HG03460 (cell line): ENCODE measurements around the gene CCDC89.
"Not testable (repeated sequence)": the region's sequence is repeated elsewhere in the genome, so short reads cannot be mapped to it uniquely, and the experiment has no call there.

Experiments
- ATAC-seq: cut with Tn5 transposase; IDR thresholded peaks from one replicate; pipeline ENCODE4 v1.9.1; 2021; ENCODE audit not compliant: unreplicated experiment

Gene CCDC89

DNA sequence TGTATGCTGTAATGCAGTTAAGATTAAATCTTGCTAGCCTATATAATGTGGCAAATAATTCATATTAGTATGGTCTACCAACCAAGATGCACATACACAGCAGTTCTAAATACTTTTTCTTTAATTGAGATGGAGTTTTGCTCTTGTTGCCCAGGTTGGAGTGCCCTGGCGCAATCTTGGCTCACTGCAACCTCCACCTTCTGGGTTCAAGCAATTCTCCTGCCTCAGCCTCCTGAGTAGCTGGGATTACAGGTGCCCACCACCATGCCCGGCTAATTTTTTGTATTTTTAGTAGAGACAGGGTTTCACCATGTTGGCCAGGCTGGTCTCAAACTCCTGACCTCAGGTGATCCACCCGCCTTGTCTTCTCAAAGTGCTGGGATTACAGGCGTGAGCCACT, 31.7 kb downstream of the CCDC89 start:
- ATAC-seq, result not testable (repeated sequence)

DNA sequence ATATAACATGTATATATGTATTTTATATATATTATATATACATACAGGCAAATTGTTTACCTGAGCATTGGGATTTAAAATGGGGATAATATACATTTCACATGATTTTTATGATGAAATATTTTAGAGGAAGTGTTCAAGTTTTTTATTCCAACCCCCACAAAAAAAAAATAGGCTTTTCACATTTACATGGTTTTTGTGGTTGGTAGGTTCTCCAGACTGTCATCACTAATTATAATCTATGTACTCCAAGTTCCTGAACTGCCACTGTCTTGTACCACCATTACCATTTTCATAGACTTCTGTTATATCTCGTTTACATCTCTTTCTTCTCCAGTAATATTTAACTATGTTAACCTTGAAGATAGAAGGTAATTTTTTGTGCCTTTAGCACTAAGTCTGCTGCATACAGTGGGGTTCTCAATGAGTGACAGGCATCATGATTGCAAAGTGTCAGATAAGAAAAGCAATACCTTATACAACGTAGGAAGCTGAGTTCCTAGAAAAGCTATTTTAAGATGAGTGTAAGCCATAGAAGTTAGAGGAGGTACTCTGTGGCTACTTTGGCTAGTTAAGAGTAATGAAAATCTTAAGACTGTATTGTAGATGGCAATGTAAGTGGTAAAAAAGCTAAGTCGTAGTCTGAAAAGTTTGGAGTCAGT, 33.1 kb downstream of the CCDC89 start:
- ATAC-seq, result no peak

DNA sequence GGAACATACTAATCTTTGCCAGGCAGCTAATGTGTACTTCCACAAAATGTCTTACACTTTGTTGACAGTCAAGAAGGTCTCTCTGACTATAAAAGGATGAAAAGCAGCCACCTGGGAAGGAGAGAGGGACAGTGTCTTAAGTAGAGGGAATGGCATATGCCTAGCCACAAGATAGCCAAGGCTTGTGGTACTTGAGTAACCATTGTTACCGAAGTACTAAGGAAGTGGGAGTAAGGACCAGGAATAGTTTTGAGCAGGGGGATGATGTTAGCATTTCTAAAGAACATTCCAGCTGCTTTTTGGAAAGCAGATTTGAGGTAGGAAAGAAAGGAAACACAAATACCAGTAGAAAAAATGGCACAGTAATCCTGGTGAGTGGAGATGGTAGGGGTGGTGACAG, 34.9 kb downstream of the CCDC89 start:
- ATAC-seq, result no peak

DNA sequence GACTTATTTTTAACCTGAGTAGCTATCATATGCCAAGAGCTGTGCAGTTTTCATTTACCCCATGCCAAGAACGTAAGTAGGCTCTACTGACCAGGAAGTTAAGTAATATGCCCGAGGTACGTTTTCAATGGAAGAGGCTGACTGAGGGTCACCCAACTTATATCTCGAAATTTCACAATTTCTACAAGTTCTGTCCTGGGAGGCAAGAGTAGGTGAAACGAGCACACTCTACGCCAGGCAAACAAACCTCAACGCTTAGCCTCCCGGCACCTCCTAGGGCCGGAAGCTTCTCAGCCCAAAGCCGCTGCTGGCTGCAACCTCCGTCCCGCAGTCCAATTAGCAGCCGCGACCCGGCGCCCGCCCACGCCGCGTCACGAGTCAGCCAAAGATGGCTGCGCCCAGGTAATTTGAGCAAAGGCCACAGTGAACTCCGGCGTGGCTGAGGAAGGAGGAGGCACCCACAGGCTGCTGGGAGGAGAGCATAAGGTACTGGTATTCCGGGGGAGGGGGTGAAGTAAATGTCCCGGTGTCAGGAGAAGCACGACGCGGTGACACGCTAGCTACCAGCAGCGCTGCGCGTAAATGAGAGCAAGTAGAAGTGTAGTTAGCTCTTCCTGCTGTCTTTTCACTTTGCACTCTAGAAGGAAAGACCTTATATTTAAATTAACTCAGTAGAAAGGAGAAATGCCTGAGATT, 38.2 kb downstream of the CCDC89 start, which contains the start of gene TMEM126A:
TMEM126A (plus strand) TSS at position 364 of the 696 bp plus-strand sequence. CDS start 2,289 bp downstream, outside the sequence.
- peak; percentile 100 for ATAC-seq

DNA sequence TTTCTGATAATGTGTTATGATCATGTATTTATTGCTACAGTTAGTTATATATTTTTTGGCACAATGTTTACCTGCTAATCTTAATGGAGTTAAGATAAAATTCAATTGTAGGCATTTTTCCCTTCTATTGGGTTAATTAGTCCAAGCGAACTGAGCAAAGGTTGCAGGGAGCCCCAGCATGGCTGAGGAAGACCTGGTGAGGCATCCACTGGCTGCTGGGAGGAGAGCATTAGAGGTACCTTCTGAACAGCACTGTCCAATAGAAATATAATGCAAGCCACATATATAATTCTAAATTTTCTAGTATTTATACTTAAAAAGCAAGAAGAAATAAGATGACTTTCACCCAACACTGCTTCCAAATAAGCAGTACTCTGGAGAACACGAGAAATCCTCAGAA, 38.9 kb downstream of the CCDC89 start:
- no peak for ATAC-seq

DNA sequence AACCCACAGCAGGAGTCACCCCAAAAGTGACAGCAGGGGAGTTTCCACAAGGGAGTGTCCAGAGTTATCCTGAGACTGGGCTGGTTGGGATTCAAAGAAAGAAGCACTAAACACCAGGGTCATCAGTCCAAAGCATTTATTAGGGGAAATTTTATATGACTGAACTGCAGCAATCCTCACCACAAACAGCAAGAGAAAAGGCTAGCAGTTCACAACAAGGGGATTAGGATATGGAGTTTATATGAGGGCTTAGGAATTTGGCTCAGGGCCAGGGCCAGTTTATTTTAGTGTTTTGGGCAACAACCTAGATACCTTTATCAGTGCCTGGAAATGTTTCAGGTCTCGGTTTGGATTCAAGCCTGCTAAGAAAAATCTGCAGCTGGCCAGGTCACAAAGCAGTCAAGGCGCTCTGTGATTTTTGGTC, 42.8 kb downstream of the CCDC89 start:
- no peak for ATAC-seq

DNA sequence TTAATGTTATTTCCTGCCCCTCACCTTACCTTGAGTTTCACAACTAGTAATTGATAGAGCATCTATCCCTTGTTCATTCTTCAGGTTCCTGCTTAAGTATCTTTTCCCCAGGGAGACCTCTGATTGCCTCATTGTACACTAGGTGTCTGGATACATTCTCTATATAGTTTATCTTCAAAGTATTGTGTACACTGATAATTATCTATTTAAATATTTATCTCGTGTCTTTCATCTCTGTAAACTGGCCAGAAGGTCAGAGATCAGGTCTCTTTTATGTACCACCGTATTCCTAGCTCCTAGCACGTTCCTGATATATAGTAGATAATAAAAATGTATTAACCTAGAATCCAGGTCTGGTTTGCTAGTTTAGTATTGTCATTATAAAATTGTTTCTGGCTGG, 51.2 kb downstream of the CCDC89 start:
- ATAC-seq, result no peak
